Right cardiac atrium (tissue), 5 donors: ENCODE data around the gene ROBO1. TPM values are rescaled to one million over a fixed set of nuclear protein-coding genes. Genes with fewer than 3 reads are reported as not detected.

Experiments used
- ATAC-seq, 2 donors: fragments of 200-7000 bp; cut with Tn5 transposase; one replicate each; pipeline versions ENCODE4 v1.8.0 to v1.9.1; 2020; ENCODE audit warnings: moderate library complexity in 2 of 2, mild to moderate bottlenecking in 1 of 2
- DNase-seq, 3 donors: peaks; one replicate each; pipeline ENCODE4 v3.0.0-alpha.2; 2020
- H3K27ac ChIP-seq: one replicate; pipeline ENCODE4 v1.5.1; 2013; ENCODE audit warnings: mild to moderate bottlenecking, low read length, control low read depth, moderate library complexity
- H3K27me3 ChIP-seq: one replicate; pipeline ENCODE4 v1.6.1; 2013; ENCODE audit not compliant: control insufficient read depth, insufficient read depth
- H3K4me1 ChIP-seq: one replicate; pipeline ENCODE4 v1.6.1; 2013; ENCODE audit warnings: low read length; ENCODE audit not compliant: control insufficient read depth, insufficient read depth
- H3K4me3 ChIP-seq: one replicate; pipeline ENCODE4 v1.5.1; 2013; ENCODE audit warnings: low read length, control low read depth
- H3K9me3 ChIP-seq: one replicate; pipeline ENCODE4 v1.6.1; 2013; ENCODE audit warnings: low read length; ENCODE audit not compliant: control insufficient read depth
- WGBS: extraction: QIAGEN DNeasy Blood & Tissue Kit; methylation state at CpG from one replicate; pipeline ENCODE4 v1.1.7; 2013; 5-methylcytosine and 5-hydroxymethylcytosine counted together
- intact Hi-C, 4 donors: fragments of 100-400 bp; cut with DNase I; formaldehyde crosslinking; loops; one replicate each; pipeline versions ENCODE4 v1.11.0 to v1.14.0; 2022 to 2023
- polyA plus RNA-seq: library from polyadenylated mRNA; stranded (reverse); fragments of 200-250 nt; gene quantifications from one replicate; pipeline ENCODE4 v1.2.3, GENCODE V29; 2013
- total RNA-seq, 4 donors: library from RNA; stranded (reverse); fragmentation: NEBNext Ultra II Directional; extraction: Animal tissue kit (Norgen Biotek cat#: 25700); gene quantifications; one replicate each; pipeline ENCODE4 v1.2.1, GENCODE V29; 2021
- donor health status: healthy with polysubstance abuse.
- donor health status: DM: no; HTN: yes; CAD: no.
- donor health status: DM: no; HTN: no; CAD: no.
- donor health status: DM: no; HTN: yes; CAD: no; lungs with severe emphysema.
- donor health status: DM: yes; HTN: yes; CAD: no.

Gene ROBO1
- total and polyA plus RNA-seq, 5 donors, result 5.5 to 16.2 (median 13.5) TPM

GRCh38 chr3:78993375-78993774, 774.4 kb downstream of the ROBO1 start:
- H3K27ac ChIP-seq, result no peak overlapping the region
- H3K27me3 ChIP-seq, result no peaks in the 10 kb centered on the region
- 87% methylated on average over 4 of the region's 4 CpGs for WGBS
- DNase-seq (no peak), ATAC-seq (no peak)
- intact Hi-C loops, result no loop called here
- no peaks in the 10 kb centered on the region for H3K4me1 ChIP-seq
- H3K4me3 ChIP-seq, result no peak overlapping the region
- peaks cover 3% of the 10 kb centered on the region for H3K9me3 ChIP-seq

GRCh38 chr3:78992830-78993229, 775.0 kb downstream of the ROBO1 start:
- H3K27ac ChIP-seq, result no peak overlapping the region
- H3K4me3 ChIP-seq, result no peak overlapping the region
- WGBS, result 96% methylated on average over 3 of the region's 3 CpGs
- ATAC-seq (no peak), DNase-seq (no peak)
- H3K27me3 ChIP-seq, result no peaks in the 10 kb centered on the region
- no peaks in the 10 kb centered on the region for H3K4me1 ChIP-seq
- H3K9me3 ChIP-seq, result peaks cover 3% of the 10 kb centered on the region
- intact Hi-C loops, result no loop called here

GRCh38 chr3:78992400-78992799, 775.4 kb downstream of the ROBO1 start:
- no peak overlapping the region for H3K4me3 ChIP-seq
- no peaks in the 10 kb centered on the region for H3K4me1 ChIP-seq
- no peak overlapping the region for H3K27ac ChIP-seq
- intact Hi-C loops, result no loop called here
- ATAC-seq (no peak), DNase-seq (no peak)
- H3K27me3 ChIP-seq, result no peaks in the 10 kb centered on the region
- peaks cover 3% of the 10 kb centered on the region for H3K9me3 ChIP-seq

GRCh38 chr3:78991656-78992055, 776.1 kb downstream of the ROBO1 start:
- peaks cover 3% of the 10 kb centered on the region for H3K9me3 ChIP-seq
- H3K4me1 ChIP-seq, result no peaks in the 10 kb centered on the region
- no peak overlapping the region for H3K27ac ChIP-seq
- no peak overlapping the region for H3K4me3 ChIP-seq
- intact Hi-C loops, result no loop called here
- no peak for DNase-seq
- no peaks in the 10 kb centered on the region for H3K27me3 ChIP-seq
- 94% methylated on average over 2 of the region's 2 CpGs for WGBS
- ATAC-seq, result no peak

- no peak overlapping the region for H3K4me3 ChIP-seq
- no peak for DNase-seq
- no peaks in the 10 kb centered on the region for H3K27me3 ChIP-seq
- 88% methylated on average over 4 of the region's 4 CpGs for WGBS
- intact Hi-C loops, result no loop called here
- no peaks in the 10 kb centered on the region for H3K4me1 ChIP-seq
- H3K9me3 ChIP-seq, result peaks cover 3% of the 10 kb centered on the region
- no peak for ATAC-seq
- H3K27ac ChIP-seq, result no peak overlapping the region
These were observed 777.6 kb downstream of the ROBO1 start for GRCh38 chr3:78990156-78990555.

GRCh38 chr3:78988324-78988723, 779.5 kb downstream of the ROBO1 start:
- no peak overlapping the region for H3K4me3 ChIP-seq
- intact Hi-C loops, result no loop called here
- H3K4me1 ChIP-seq, result no peaks in the 10 kb centered on the region
- ATAC-seq (no peak), DNase-seq (no peak)
- peaks cover 3% of the 10 kb centered on the region for H3K9me3 ChIP-seq
- H3K27me3 ChIP-seq, result no peaks in the 10 kb centered on the region
- no peak overlapping the region for H3K27ac ChIP-seq

- H3K9me3 ChIP-seq, result no peaks in the 10 kb centered on the region
- no peaks in the 10 kb centered on the region for H3K4me1 ChIP-seq
- no peaks in the 10 kb centered on the region for H3K27me3 ChIP-seq
- 57% methylated on average over 5 of the region's 5 CpGs for WGBS
- intact Hi-C loops, result no loop called here
- no peak for DNase-seq
- H3K27ac ChIP-seq, result no peak overlapping the region
- H3K4me3 ChIP-seq, result no peak overlapping the region
- no peak for ATAC-seq
These were observed 781.2 kb downstream of the ROBO1 start for GRCh38 chr3:78986416-78987101.

GRCh38 chr3:78985981-78986380, 781.8 kb downstream of the ROBO1 start:
- Histone ChIP-seq H3K4me3 (no peak overlapping the region), H3K27me3 (no peaks in the 10 kb centered on the region), H3K9me3 (no peaks in the 10 kb centered on the region), H3K27ac (no peak overlapping the region), H3K4me1 (no peaks in the 10 kb centered on the region)
- ATAC-seq (no peak), DNase-seq (no peak)
- 57% methylated on average over 2 of the region's 2 CpGs for WGBS
- intact Hi-C loops, result no loop called here

- ATAC-seq (no peak), DNase-seq (no peak)
- 31% methylated on average over 4 of the region's 4 CpGs for WGBS
- intact Hi-C loops, result no loop called here
- H3K4me3 ChIP-seq, result no peak overlapping the region
- no peaks in the 10 kb centered on the region for H3K27me3 ChIP-seq
- no peak overlapping the region for H3K27ac ChIP-seq
- H3K9me3 ChIP-seq, result no peaks in the 10 kb centered on the region
- no peaks in the 10 kb centered on the region for H3K4me1 ChIP-seq
These were observed 788.8 kb downstream of the ROBO1 start for GRCh38 chr3:78979028-78979427.

- no peak for ATAC-seq
- no peak for DNase-seq
- H3K9me3 ChIP-seq, result no peaks in the 10 kb centered on the region
- H3K4me1 ChIP-seq, result no peaks in the 10 kb centered on the region
- intact Hi-C loops, result no loop called here
- H3K4me3 ChIP-seq, result no peak overlapping the region
- no peaks in the 10 kb centered on the region for H3K27me3 ChIP-seq
- no peak overlapping the region for H3K27ac ChIP-seq
These were observed 789.8 kb downstream of the ROBO1 start for GRCh38 chr3:78978037-78978436.

- DNase-seq (no peak), ATAC-seq (no peak)
- Histone ChIP-seq H3K27me3 (no peaks in the 10 kb centered on the region), H3K4me1 (no peaks in the 10 kb centered on the region), H3K4me3 (no peak overlapping the region), H3K9me3 (no peaks in the 10 kb centered on the region), H3K27ac (no peak overlapping the region)
- intact Hi-C loops, result no loop called here
These were observed 790.7 kb downstream of the ROBO1 start for GRCh38 chr3:78977073-78977472.

GRCh38 chr3:78976200-78976599, 791.6 kb downstream of the ROBO1 start:
- H3K9me3 ChIP-seq, result no peaks in the 10 kb centered on the region
- H3K27ac ChIP-seq, result no peak overlapping the region
- no peak for DNase-seq
- intact Hi-C loops, result no loop called here
- no peak for ATAC-seq
- no peaks in the 10 kb centered on the region for H3K27me3 ChIP-seq
- H3K4me3 ChIP-seq, result no peak overlapping the region
- H3K4me1 ChIP-seq, result no peaks in the 10 kb centered on the region
- WGBS, result 85% methylated on average over 3 of the region's 3 CpGs
